ENCODE measurements around the gene CACFD1.

The CACFD1 gene

DNA sequence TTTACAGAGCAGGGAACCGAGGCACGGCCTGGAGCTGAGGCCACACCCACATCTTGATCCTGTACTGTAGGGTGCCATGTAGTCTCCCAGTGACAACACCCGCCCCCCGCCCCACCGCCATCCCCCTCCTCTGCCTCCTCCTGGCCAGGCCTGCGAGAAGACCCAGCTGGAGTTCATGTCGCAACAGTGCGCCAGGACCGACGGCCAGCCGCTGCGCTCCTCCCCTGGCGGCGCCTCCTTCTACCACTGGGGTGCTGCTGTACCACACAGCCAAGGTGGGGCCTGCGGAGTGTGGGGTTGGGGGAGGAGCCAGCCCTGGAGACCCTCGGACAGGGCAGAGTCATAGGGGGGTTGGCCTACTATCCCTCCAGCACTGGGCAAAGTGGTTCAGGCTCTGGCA lies 23.1 kb upstream of the CACFD1 start:
- DNase-seq (ENCODE audit: low read depth): peak; percentile 39
- TF ChIP-seq, protein P1, sequence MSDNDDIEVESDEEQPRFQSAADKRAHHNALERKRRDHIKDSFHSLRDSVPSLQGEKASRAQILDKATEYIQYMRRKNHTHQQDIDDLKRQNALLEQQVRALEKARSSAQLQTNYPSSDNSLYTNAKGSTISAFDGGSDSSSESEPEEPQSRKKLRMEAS (IDR thresholded peaks at IDR 0.05; ENCODE audit: low read depth, low read length): no peak
- TF ChIP-seq, protein P2, sequence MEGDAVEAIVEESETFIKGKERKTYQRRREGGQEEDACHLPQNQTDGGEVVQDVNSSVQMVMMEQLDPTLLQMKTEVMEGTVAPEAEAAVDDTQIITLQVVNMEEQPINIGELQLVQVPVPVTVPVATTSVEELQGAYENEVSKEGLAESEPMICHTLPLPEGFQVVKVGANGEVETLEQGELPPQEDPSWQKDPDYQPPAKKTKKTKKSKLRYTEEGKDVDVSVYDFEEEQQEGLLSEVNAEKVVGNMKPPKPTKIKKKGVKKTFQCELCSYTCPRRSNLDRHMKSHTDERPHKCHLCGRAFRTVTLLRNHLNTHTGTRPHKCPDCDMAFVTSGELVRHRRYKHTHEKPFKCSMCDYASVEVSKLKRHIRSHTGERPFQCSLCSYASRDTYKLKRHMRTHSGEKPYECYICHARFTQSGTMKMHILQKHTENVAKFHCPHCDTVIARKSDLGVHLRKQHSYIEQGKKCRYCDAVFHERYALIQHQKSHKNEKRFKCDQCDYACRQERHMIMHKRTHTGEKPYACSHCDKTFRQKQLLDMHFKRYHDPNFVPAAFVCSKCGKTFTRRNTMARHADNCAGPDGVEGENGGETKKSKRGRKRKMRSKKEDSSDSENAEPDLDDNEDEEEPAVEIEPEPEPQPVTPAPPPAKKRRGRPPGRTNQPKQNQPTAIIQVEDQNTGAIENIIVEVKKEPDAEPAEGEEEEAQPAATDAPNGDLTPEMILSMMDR (IDR thresholded peaks at IDR 0.05; ENCODE audit: low read depth, low read length): no peak
- TF ChIP-seq POLR2A (IDR thresholded peaks at IDR 0.05; ENCODE audit: extremely low read depth, insufficient read length) (no peak), MYC (IDR thresholded peaks at IDR 0.05; ENCODE audit: low read depth, low read length) (no peak)
- no peak overlapping the region for H3K4me3 ChIP-seq (ENCODE audit: low read depth, low read length)

DNA sequence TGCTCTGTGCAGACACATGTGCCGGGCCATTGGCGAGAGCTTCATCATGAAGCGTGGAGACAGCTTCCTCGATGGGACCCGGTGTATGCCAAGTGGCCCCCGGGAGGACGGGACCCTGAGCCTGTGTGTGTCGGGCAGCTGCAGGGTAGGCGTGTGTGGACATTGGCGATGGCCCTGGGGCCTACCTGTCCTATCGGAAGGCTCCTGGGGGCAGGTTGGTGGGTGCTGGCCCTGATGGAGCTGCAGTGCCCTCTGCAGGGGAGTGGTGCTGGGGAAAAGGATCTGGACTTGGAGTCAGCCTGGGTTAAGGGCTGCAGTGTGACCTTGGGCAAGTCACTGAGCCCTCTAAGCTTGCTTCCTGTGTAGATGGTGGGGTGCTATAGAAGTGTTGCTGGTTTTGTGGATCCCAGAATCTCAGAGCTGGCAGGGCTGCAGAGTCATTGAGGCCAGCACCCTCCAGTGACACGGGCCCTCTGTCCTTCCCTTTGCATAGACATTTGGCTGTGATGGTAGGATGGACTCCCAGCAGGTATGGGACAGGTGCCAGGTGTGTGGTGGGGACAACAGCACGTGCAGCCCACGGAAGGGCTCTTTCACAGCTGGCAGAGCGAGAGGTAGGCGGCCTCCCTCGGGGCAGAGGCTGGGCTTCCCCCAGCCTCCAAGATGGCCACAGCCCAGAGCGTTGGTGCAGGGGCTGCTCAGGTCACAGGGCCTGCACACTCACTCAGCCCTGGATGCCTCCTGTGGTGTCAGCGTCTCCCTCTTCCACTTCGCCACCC lies 21.8 kb upstream of the CACFD1 start:
- TF ChIP-seq POLR2A (IDR thresholded peaks at IDR 0.05; ENCODE audit: extremely low read depth, insufficient read length): no peak
- TF ChIP-seq, protein P2 (IDR thresholded peaks at IDR 0.05; ENCODE audit: low read depth, low read length): no peak
- TF ChIP-seq, protein P1 (IDR thresholded peaks at IDR 0.05; ENCODE audit: low read depth, low read length): no peak
- TF ChIP-seq MYC (IDR thresholded peaks at IDR 0.05; ENCODE audit: low read depth, low read length): no peak
- H3K4me3 ChIP-seq (ENCODE audit: low read depth, low read length): no peak overlapping the region
- DNase-seq (ENCODE audit: low read depth): no peak

DNA sequence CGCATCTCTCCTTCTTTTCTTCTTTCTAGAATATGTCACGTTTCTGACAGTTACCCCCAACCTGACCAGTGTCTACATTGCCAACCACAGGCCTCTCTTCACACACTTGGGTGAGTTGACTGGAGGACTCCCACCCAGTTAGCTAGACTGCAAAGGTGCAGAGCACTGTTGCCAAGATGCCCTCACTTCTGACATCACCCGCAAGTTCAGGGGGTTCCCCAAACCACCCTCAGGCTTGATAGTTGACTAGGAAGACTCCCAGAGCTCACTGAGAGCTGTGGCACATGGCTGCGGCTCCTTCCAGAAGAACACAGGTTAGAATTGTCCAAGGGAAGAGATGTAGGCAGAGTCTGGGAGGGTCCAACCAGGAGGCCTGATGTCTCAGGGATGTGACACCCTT lies 20.4 kb upstream of the CACFD1 start:
- H3K4me3 ChIP-seq (ENCODE audit: low read depth, low read length): no peak overlapping the region
- DNase-seq (ENCODE audit: low read depth): no peak
- TF ChIP-seq, protein P2 (IDR thresholded peaks at IDR 0.05; ENCODE audit: low read depth, low read length): no peak
- TF ChIP-seq POLR2A (IDR thresholded peaks at IDR 0.05; ENCODE audit: extremely low read depth, insufficient read length): no peak
- TF ChIP-seq, protein P1 (IDR thresholded peaks at IDR 0.05; ENCODE audit: low read depth, low read length): no peak
- no peak for TF ChIP-seq MYC (IDR thresholded peaks at IDR 0.05; ENCODE audit: low read depth, low read length)

DNA sequence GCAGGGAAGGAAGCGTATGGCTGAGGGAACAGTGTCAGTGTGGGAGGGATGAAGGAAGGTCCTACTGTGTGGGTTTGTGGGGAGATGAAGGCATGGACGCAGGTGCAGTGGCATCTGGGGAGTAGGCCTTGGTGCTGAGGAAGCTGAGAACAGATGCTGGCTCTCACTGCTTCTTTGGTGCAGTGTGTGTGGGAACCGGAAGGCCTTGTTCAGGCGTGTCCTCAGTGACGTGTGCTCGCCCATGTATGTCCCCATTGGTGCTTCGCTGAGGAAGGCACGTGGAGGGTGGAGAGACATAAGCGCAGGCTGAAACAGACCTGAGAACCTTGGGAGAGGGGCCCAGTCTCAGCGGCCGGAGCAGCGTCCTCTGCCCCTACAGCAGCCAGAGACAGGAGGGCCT lies 18.9 kb upstream of the CACFD1 start:
- TF ChIP-seq, protein P2 (IDR thresholded peaks at IDR 0.05; ENCODE audit: low read depth, low read length): no peak
- TF ChIP-seq POLR2A (IDR thresholded peaks at IDR 0.05; ENCODE audit: extremely low read depth, insufficient read length) (no peak), MYC (IDR thresholded peaks at IDR 0.05; ENCODE audit: low read depth, low read length) (no peak)
- TF ChIP-seq, protein P1 (IDR thresholded peaks at IDR 0.05; ENCODE audit: low read depth, low read length): no peak
- H3K4me3 ChIP-seq (ENCODE audit: low read depth, low read length): no peak overlapping the region
- DNase-seq (ENCODE audit: low read depth): no peak

DNA sequence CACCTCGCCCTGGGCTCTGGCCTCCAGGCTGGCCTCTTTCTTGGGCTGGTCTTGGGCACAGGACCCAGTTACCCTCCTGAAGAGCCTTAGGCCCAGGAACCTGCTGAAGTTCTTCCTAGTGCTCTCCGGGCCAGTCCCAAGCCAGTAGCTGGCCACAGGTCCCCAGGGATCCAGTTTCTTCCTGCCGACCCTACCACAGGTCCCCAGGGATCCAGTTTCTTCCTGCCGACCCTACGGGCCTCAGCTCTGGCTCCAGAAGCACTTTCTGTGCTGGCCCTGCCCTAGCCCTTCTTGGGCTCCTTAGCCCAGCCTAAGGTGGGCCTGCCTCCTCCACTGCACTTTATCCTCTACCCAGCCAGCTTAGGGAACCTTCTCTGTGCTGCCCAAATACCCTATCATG lies 18.2 kb upstream of the CACFD1 start:
- H3K4me3 ChIP-seq (ENCODE audit: low read depth, low read length): no peak overlapping the region
- TF ChIP-seq MYC (IDR thresholded peaks at IDR 0.05; ENCODE audit: low read depth, low read length) (no peak), POLR2A (IDR thresholded peaks at IDR 0.05; ENCODE audit: extremely low read depth, insufficient read length) (no peak)
- TF ChIP-seq, protein P2 (IDR thresholded peaks at IDR 0.05; ENCODE audit: low read depth, low read length): no peak
- TF ChIP-seq, protein P1 (IDR thresholded peaks at IDR 0.05; ENCODE audit: low read depth, low read length): no peak
- peak; percentile 91 for DNase-seq (ENCODE audit: low read depth)
